ENCODE results near the gene DEXI.

The DEXI gene

DNA sequence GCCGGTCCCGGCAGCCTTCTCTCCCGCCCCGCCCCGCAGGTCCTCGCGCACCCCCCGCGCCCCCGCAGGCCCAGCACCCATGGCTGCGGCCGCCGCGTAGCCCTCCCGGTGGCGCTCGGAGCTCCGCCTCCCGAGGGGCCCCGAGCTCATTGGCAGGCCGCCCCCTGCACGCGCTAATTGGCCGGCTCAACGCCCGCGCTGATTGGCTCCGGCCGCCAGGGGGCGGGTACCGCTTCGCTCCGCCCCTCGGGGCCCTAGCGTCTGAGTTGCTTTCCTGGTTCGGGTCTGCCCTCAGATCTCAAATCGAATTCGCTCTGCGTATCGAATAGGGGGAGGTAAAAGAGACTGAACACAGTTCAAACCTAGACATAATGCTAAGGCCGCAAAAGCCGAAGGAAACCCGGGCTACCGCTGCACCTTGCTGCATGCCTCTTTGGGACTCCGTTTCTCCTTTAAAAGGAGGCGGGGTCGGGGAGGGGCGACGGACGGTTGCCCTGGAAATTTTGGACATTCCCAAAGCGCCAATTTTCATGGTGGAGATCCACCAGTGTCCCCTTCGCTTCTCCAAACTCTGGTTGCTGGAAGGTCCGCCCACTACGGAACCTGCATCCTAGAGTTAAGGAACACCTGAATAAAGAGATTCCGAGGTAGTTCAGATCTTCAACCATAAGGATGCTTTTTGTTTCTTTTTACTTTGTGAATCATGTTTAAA lies at the start of gene DEXI:
TSS of gene DEXI (minus strand) at position 117 of the 712 bp plus-strand sequence. CDS start 463 bp downstream, outside the sequence.
- DNase-seq = peak; percentile 83

GRCh38 chr16:10990378-10990777 lies 48.1 kb upstream of the DEXI start:
- no peak for DNase-seq

DNA sequence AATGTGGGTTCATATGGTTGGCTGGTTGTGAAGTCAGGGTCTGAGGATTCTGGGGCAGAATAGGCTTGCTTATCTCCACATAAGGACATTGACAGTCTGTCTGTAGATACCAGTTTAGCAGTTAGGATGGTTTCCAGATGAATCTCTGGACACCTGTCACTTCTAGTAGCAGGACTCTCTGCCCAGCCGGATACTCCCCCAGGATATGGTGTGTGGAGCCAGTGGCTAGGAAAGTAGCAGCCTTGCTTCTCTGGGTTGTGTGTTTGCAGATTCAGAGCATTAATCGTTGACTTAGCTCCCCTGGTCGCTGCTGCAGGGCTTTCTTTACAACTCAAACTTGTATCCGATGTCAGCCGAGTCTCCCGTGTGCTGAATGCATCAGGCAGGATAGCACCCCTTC lies 47.3 kb upstream of the DEXI start:
- no peak for DNase-seq

- DNase-seq = no peak
These were observed 46.6 kb upstream of the DEXI start for GRCh38 chr16:10988879-10989278.

GRCh38 chr16:10988164-10988803 lies 46.0 kb upstream of the DEXI start:
- no peak for DNase-seq

DNA sequence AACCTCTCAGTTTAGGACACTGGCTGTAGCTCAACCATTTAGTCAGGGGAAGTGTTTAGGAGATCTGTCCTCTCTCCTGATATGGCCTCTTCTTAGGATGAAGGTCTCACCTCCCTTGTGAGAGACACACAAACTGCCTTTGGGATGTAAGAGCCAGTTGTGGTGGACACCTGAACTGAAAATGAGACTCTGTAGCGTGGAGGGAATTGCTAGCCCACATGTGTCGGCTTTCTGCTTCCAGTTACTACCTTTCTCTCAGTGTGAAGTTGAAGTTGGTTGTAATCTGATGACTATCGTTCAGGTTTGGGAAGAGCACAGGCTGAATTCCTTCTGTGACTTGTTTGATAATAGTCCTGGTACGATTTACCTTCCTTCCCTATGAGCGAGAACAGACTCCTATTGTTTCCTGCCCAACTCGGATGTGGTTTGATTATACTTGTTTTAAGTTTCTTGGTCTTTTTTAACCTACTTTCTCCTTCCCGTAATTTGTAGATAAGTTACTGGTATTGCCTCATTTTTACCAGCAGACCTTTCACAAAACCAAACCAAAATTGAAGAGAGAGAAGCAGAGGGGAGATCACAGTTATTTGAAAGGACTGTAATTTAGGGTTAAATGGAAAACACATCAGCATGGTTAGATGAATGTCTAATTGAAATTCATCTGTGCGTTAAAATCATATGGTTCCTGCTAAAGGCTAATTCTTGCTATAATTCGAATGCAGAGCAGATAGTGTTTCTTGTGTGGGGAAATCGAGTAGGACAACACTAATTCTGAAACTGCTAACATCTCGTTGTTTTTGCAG lies 45.3 kb upstream of the DEXI start:
- DNase-seq = no peak

DNA sequence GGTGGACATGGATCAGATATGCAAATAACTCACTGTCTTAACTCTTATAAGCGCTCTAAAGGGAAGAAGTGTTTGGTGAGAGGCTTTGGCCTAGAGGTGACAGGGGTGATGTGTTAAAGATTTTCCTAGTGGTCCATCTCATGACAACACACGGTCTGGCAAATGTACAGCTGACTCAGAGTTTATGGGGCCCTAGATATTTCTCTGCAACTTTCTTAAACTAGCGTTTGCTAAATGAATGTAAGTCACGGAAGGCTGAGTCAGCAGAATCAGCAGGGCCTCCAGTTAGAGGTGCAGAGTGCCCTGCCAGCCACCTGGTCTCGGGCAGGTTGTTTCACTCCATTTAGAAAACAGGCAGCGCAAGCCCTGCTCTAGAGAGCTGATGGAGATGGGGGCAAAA lies 42.2 kb upstream of the DEXI start:
- no peak for DNase-seq

DNA sequence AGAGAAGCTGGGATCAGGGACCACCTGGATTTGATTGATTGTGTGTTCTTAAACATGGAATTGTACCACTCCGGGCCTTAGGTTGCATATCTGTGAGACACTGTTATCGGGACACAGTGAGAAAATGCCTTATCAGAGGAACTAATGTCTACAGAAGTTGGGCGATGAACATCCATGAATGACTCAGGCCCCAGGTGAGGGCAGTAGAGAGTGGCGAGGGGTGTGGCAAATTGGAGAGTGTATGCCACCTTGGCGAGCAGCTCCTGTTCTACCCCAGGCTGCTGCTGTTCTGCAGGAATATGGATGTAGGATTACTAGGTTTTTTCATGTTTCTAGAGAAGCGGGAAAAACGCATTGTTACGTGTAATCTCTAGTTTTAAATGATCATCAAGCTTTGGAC lies 40.9 kb upstream of the DEXI start:
- DNase-seq = no peak

GRCh38 chr16:10982465-10983150 lies 40.3 kb upstream of the DEXI start:
- DNase-seq = no peak

DNA sequence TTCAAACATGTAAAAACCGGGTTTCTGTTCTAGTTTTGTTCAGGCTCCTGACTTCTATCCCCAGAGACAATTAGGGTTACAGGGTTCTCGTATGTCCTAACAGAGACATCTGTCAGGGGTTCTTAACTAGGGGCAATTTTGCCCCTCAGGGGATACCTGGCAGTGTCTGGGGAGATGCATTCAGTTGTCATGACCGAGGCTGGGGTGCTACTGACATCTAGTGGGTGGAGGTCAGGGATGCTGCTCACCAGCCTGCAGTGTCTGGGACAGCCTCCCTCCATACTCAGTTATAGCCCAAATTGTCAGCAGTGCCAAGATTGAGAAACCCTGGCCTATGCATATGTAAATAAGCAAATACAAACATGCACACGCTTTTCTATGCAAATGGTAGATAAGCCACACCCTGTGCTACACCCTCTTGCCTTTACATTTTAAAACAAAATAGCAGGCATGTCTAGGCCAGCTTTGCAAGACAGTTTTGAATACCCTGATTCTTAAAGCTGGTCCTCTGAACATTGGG lies 39.5 kb upstream of the DEXI start:
- peak; percentile 23 for DNase-seq

GRCh38 chr16:10980813-10981212 lies 38.5 kb upstream of the DEXI start:
- no peak for DNase-seq

DNA sequence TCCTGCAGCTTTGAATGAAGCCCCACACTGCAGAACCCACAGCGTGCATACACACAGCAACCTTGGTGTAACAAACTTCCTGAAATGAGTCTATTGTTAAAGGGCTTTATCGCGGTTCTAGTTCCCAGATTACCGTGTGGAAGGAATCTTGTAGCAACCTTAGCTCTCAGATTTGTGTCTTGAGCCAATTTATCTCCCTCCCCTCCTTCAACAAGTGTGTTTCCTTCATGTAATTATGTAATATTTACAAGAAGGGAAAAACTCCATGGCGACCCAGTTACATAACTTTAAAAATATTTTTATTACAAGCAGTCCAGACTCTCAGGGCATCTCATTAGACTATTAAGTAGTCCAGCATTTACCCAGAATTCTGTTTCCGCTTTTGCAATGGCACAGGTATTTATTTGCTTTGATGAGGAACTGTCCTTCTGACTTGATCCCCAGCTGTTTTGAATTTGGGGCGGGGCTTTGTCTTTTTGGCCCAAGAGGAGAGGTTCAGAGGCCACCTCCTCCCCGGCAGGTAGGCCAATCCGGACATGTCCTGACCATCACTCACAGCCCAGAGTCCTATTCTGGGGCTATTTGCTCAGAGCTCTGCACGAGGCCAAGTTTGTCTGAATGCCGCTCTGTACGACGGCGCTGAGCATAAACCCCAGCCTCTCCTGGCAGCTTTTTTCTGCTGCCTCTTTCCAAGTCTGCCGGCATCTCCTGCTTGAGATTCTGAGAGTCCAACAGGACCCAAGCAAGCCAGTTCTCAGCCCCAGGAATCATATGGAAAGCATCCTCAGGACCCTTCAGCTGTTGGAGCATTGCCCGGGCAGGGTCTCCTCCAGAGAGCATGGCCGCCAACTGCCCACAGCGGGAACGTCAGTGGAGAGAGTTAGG lies 37.7 kb upstream of the DEXI start:
- DNase-seq = peak; percentile 42

- no peak for DNase-seq
These were observed 36.7 kb upstream of the DEXI start for GRCh38 chr16:10978871-10979446.

GRCh38 chr16:10978124-10978523 lies 35.9 kb upstream of the DEXI start:
- no peak for DNase-seq

- DNase-seq = no peak
These were observed 34.4 kb upstream of the DEXI start for GRCh38 chr16:10976634-10977033.

DNA sequence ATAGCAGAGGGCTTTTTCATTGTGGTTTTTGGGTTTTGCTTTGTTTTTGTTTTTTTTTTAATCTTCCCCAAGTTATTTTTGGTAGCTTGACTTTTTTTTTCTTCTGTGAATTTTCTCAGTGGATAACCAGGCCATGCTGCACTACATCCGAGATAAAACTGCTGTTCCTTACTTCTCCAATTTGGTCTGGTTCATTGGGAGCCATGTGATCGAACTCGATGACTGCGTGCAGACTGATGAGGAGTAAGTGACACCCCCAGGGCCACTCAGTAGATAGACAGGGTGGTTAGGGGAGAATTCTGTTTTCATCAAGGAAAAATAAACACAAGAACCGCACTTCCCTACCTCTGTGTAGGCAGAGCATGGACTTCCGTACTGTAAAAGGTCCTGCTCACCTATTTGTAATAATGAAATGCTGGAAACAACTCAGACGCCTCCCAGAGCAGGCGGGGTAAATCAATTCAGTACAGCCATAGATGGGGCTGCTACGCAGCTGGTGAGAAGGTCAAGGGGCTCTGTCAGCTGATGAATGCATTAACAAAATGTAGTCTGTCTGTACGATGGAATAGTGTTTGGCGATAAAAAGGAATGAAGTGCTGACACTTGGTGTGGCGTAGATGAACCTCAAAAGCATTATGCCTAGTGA lies 30.7 kb upstream of the DEXI start:
- no peak for DNase-seq

DNA sequence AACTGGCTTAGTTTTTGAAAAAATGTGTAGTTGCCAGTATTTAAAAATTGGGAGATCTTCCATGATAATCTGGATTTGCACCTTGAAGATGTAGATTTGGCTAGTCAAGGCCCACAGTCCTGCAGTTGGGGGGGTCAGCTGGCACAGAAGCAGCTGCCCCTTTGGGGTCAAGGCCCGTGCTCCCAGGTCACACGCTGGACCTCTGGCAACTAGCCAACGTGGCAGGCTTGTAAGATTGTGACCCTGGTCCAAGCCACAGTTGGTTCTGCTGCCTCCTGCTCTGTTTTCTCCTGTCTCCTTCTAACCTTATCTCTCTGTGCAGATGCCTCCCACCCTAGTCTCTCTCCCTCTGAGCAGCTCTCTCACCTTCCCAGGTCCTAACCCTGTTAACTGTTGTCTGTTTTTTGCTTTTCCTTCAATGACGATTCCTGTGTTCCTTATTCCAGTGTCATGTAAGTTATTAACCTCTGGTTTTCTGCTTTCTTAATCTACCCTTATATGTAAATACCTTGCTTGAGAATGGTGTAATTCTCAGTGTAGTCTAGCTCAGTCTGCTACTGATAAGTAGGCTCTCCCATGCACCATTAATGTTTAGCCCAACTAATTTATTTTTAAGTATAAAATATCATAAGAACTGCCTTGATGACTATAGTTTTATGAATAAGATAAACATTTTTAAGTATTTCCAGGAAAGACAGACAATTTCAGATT lies 30.0 kb upstream of the DEXI start:
- DNase-seq = no peak

DNA sequence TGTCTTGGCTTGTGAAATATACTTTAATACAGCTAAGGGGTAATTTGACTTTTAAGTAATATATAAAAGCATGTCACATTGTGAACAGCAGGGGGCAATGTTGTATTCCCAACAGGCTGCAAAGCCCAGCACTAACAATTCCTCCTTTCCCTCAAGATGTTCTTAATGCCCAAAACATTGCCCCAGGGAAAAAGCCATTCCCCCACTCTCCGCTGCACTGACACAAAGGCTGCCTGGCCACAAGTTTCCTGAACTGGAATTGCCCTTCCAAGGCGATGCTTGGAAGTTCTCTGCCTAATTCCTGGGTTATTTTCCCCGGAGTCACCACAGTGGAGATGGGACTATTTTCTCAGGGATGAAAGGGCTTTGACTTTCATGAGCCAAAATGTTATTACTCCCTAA lies 29.3 kb upstream of the DEXI start:
- DNase-seq = peak; percentile 66

- DNase-seq = no peak
These were observed 27.8 kb upstream of the DEXI start for GRCh38 chr16:10970065-10970464.

- no peak for DNase-seq
These were observed 27.3 kb upstream of the DEXI start for GRCh38 chr16:10969615-10970014.

Data from NCI-H226 (cell line).